Stomach (tissue), 9 donors: ENCODE measurements around the gene FNDC11. TPM values are rescaled to one million over a fixed set of nuclear protein-coding genes. Genes with fewer than 3 reads are reported as not detected.
A peak's percentile ranks its signal among the peaks of the same experiment; 100 is the strongest.

Experiments used
- DNase-seq, 2 donors: peaks; one replicate each; pipeline versions ENCODE4 v3.0.0 to v3.0.0-alpha.2; 2013 to 2019
- H3K27ac ChIP-seq, 5 donors: fragments of 200-600 bp in 4 of 5; sonication (generic) in 4 of 5; one replicate each; pipeline ENCODE4 v1.5.1; 2013 to 2019; ENCODE audit warnings: mild to moderate bottlenecking in 1 of 5, moderate library complexity in 1 of 5
- H3K27me3 ChIP-seq, 3 donors: fragments of 200-600 bp; sonication (generic); one replicate each; pipeline ENCODE4 v1.5.1; 2017 to 2019; ENCODE audit warnings: mixed run types in 1 of 3
- H3K36me3 ChIP-seq, 4 donors: fragments of 200-600 bp; sonication (generic); 1 replicate in 3 of 4; 2 replicates in 1 of 4; pipeline ENCODE4 v1.5.1; 2016 to 2019
- H3K4me1 ChIP-seq, 4 donors: fragments of 200-600 bp; sonication (generic); one replicate each; pipeline ENCODE4 v1.5.1; 2016 to 2019
- H3K4me3 ChIP-seq, 4 donors: fragments of 200-600 bp; sonication (generic) in 3 of 4; one replicate each; pipeline ENCODE4 v1.5.1; 2016 to 2019; ENCODE audit warnings: mild to moderate bottlenecking in 1 of 4
- H3K9me3 ChIP-seq, 4 donors: fragments of 200-600 bp; sonication (generic); one replicate each; pipeline ENCODE4 v1.5.1; 2016 to 2019
- EP300 ChIP-seq: sonication (generic); formaldehyde crosslinking; IDR thresholded peaks from one replicate; pipeline ENCODE4 v1.6.1; 2017; ENCODE audit warnings: antibody characterized with exemption
- POLR2A ChIP-seq, 4 donors: fragments of 450-650 bp; IDR thresholded peaks; one replicate each; pipeline ENCODE4 v1.6.1; 2016; ENCODE audit warnings: antibody characterized with exemption in 4 of 4, control low read depth in 2 of 4, mild to moderate bottlenecking in 1 of 4, moderate library complexity in 1 of 4
- POLR2AphosphoS5 ChIP-seq, 3 donors: sonication (generic); formaldehyde crosslinking; IDR thresholded peaks; one replicate each; pipeline ENCODE4 v1.6.1; 2016; ENCODE audit warnings: antibody characterized with exemption in 3 of 3
- WGBS, 5 donors: extraction: QIAGEN DNeasy Blood & Tissue Kit in 3 of 5; methylation state at CpG; one replicate each; pipeline versions ENCODE4 v1.1.5 to v1.1.7; 2013 to 2018; 5-methylcytosine and 5-hydroxymethylcytosine counted together
- intact Hi-C: fragments of 100-400 bp; cut with DNase I; formaldehyde crosslinking; loops from one replicate; pipeline ENCODE4 v1.15.1; 2023; ENCODE audit warnings: low total_unique reads
- polyA plus RNA-seq, 3 donors: library from polyadenylated mRNA; stranded (reverse); fragments of 200-250 nt; gene quantifications; one replicate each; pipeline ENCODE4 v1.2.3, GENCODE V29; 2013
- total RNA-seq, 5 donors: library from RNA; depleted of rRNA; stranded (reverse); fragments of >200 nt; gene quantifications; one replicate each; pipeline versions ENCODE4 v1.1.0 to v1.2.3, GENCODE V29; 2014 to 2016
- TF ChIP-seq, protein P1 (sequence below), 7 experiments: fragments of 450-650 bp in 4 of 7; fragments of 200-600 bp in 3 of 7; sonication (generic) in 3 of 7; IDR thresholded peaks; one replicate each; pipeline ENCODE4 v1.5.1; 2016 to 2019; ENCODE audit warnings: antibody characterized with exemption in 7 of 7, control low read depth in 2 of 7, mild to moderate bottlenecking in 1 of 7
- donor health status: healthy with polysubstance abuse.
- donor health status: Bipolar disorder and iron deficiency.
- donor health status: healthy.

Gene FNDC11
- total and polyA plus RNA-seq, 8 donors = 0.25 to 3.1 (median 0.55) TPM; not detected in 3

DNA sequence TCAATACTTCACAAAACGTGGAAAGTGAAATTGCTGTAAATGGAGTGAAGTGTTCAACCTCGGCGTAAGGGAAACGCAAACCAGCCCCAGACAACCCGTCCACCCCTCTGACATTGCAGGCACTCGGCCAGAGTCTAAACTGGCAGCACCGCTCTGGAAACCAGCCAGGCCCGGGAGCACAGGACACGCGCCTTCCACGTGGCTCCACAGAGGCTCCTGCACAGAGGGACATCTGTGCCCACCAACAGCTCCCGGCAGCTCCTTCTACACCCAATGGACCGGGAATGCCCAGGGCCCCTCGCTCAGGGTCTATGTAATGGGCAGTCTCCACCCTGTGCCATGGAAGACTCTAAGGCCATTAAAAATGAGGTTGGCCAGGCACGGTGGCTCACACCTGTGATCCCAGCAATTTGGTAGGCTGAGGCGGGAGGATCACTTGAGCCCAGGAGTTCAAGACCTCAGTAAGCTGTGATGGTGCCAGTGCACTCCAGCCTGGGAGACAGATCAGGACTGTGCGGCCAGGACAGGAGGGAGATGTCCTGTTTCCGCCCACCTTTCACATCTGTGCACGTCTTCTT lies 23.4 kb downstream of the FNDC11 start:
- DNase-seq = peak in 1 of 2 donors; percentile 89
- 51 to 71% (median 58%) methylated on average over 17 to 19 of the region's 19 CpGs for WGBS, 5 donors
- no peak for TF ChIP-seq POLR2AphosphoS5 (IDR thresholded peaks at IDR 0.05)
- TF ChIP-seq POLR2A (IDR thresholded peaks at IDR 0.05) = no peak
- TF ChIP-seq, protein P1, sequence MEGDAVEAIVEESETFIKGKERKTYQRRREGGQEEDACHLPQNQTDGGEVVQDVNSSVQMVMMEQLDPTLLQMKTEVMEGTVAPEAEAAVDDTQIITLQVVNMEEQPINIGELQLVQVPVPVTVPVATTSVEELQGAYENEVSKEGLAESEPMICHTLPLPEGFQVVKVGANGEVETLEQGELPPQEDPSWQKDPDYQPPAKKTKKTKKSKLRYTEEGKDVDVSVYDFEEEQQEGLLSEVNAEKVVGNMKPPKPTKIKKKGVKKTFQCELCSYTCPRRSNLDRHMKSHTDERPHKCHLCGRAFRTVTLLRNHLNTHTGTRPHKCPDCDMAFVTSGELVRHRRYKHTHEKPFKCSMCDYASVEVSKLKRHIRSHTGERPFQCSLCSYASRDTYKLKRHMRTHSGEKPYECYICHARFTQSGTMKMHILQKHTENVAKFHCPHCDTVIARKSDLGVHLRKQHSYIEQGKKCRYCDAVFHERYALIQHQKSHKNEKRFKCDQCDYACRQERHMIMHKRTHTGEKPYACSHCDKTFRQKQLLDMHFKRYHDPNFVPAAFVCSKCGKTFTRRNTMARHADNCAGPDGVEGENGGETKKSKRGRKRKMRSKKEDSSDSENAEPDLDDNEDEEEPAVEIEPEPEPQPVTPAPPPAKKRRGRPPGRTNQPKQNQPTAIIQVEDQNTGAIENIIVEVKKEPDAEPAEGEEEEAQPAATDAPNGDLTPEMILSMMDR (IDR thresholded peaks at IDR 0.05) = no peak
- no peak for TF ChIP-seq EP300

DNA sequence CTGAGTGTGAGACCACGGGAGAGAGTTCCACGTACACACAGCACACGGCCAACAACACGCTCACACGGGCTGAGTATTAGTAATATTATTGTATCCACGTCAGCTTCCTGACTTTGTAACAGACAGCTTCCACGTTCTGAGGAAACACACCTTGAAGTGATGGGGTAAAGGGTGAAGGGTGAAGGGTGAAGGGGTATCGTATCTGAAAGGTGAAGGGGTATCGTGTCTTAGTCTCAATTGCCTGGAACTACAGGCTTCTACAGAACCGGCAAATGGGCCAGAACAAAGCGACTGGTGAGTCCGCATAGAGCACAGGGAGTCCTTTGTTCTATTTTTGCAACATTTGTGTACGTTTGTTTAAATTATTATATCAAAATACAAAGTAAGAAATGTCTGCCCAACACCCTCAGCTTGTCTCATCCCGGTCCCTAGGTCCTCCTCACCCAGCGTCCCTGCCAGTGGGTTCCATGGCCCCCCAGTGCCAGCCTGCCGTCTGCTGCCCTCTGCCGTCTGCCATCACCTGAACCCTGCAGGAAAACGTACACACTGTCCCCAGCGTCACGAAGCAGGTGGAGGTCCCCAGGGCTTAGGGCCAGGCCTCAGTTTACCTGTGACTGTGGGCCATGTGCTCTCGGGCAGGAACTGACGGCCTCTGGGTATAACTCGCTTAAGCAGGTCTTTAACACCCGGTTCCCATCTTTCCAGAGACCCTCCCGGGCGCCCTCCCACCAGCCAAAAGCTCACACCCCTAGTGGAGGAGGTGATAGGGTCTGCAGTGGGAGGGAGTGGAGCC lies 24.5 kb downstream of the FNDC11 start:
- no peak overlapping the region for H3K27ac ChIP-seq
- H3K27me3 ChIP-seq = peaks cover 0 to 14% (median 4%) of the 10 kb centered on the region in 3 donors
- no peak for TF ChIP-seq POLR2A (IDR thresholded peaks at IDR 0.05)
- TF ChIP-seq EP300 = no peak
- no peak for TF ChIP-seq POLR2AphosphoS5 (IDR thresholded peaks at IDR 0.05)
- TF ChIP-seq, protein P1 (IDR thresholded peaks at IDR 0.05) = no peak
- H3K4me1 ChIP-seq = peaks cover 2 to 26% (median 12%) of the 10 kb centered on the region in 4 donors
- H3K4me3 ChIP-seq = no peak overlapping the region
- intact Hi-C loops = no loop called here
- no peak for DNase-seq
- H3K36me3 ChIP-seq = no peaks in the 10 kb centered on the region
- no peaks in the 10 kb centered on the region for H3K9me3 ChIP-seq
- WGBS, 5 donors = 69 to 78% (median 73%) methylated on average over 26 of the region's 26 CpGs

More for the DNA sequence above, 23.4 kb downstream of the FNDC11 start:
- Histone ChIP-seq H3K4me1 (peaks cover 12 to 31% (median 22%) of the 10 kb centered on the region in 4 donors), H3K9me3 (no peaks in the 10 kb centered on the region), H3K4me3 (no peak overlapping the region), H3K27me3 (peaks cover 0 to 14% (median 4%) of the 10 kb centered on the region in 3 donors), H3K36me3 (peaks cover 0 to 4% (median 3%) of the 10 kb centered on the region in 4 donors), H3K27ac (peak overlapping the region in 1 of 5 donors; percentile 7)
- intact Hi-C loops = no loop called here

DNA sequence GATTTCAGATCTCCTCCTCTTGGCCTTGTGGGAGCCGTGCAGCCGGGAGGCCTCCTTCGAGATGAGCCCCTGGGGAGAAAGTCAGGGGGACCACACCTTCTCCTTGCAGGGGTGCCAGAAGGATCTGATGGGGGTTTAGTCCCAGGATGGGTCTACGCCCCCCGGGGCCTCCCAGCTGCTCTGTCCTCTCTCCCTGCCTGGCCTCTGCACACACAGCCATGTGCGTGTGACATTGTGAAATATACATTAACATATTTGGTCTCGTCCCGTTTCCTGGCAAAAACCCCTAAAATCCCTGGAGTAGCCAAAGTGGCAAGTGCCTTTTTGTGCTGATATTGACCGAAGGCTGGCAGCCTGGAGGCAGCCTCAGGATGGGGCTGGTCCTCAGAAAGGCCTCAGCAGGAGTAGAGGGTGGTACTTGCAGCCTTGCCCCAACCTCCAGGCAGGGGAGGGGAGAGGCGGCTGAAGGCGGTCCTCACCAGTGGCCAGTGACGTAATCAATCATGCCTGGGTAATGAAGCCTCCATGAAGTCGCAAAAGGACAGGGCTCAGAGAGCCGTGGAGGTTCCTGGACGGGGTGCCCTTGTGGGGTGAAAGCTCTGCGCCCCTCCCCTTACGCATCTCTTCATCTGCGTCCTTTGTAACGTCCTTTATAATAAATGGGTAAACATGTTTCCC lies 25.2 kb downstream of the FNDC11 start:
- 66 to 77% (median 70%) methylated on average over 19 of the region's 19 CpGs for WGBS, 5 donors
- no peak for DNase-seq

More for the DNA sequence above, 25.2 kb downstream of the FNDC11 start:
- Histone ChIP-seq H3K9me3 (no peaks in the 10 kb centered on the region), H3K27ac (no peak overlapping the region), H3K4me1 (peaks cover 0 to 23% (median 9%) of the 10 kb centered on the region in 4 donors), H3K27me3 (peaks cover 0 to 14% (median 4%) of the 10 kb centered on the region in 3 donors), H3K4me3 (no peak overlapping the region), H3K36me3 (no peaks in the 10 kb centered on the region)
- intact Hi-C loops = no loop called here
- TF ChIP-seq POLR2A (IDR thresholded peaks at IDR 0.05) (no peak), EP300 (no peak), POLR2AphosphoS5 (IDR thresholded peaks at IDR 0.05) (no peak)
- TF ChIP-seq, protein P1 (IDR thresholded peaks at IDR 0.05) = no peak
